ENCODE measurements around the gene VSIG10L2.
A peak's percentile ranks its signal among the peaks of the same experiment; 100 is the strongest.

GRCh38 chr11:125923012-125923579 is 22.7 kb upstream of the VSIG10L2 start:
- peak; percentile 70 to 89 (median 81) for TF ChIP-seq CTCF (IDR thresholded peaks at IDR 0.05)
- TF ChIP-seq POLR2A (IDR thresholded peaks at IDR 0.05): no peak
- no peak for TF ChIP-seq POLR2AphosphoS5 (IDR thresholded peaks at IDR 0.05; ENCODE audit: insufficient read depth in 1 of 2, low read depth in 1 of 2)

Data from vagina (tissue), 2 donors.